HG03342 (cell line): ENCODE data around the gene IFNAR2.
A peak's percentile ranks its signal among the peaks of the same experiment; 100 is the strongest.
"Not testable (repeated sequence)": the region's sequence is repeated elsewhere in the genome, so short reads cannot be mapped to it uniquely, and the experiment has no call there.

Experiments used
- ATAC-seq: cut with Tn5 transposase; IDR thresholded peaks from one replicate; pipeline ENCODE4 v1.9.1; 2021; ENCODE audit warnings: mild to moderate bottlenecking, moderate library complexity; ENCODE audit not compliant: unreplicated experiment

Gene IFNAR2

GRCh38 chr21:33242846-33243245, 13.1 kb downstream of the IFNAR2 start:
- ATAC-seq = not testable (repeated sequence)

GRCh38 chr21:33244082-33244778, 14.5 kb downstream of the IFNAR2 start:
- ATAC-seq = no peak

GRCh38 chr21:33244779-33245105, 15.0 kb downstream of the IFNAR2 start:
- ATAC-seq = no peak

- no peak for ATAC-seq
Observed at GRCh38 chr21:33245289-33245918, 15.7 kb downstream of the IFNAR2 start.

- ATAC-seq = no peak
Observed at GRCh38 chr21:33246506-33246905, 16.8 kb downstream of the IFNAR2 start.

- no peak for ATAC-seq
Observed at GRCh38 chr21:33246963-33247362, 17.2 kb downstream of the IFNAR2 start.

- ATAC-seq = no peak
Observed at GRCh38 chr21:33247599-33247998, 17.9 kb downstream of the IFNAR2 start.

GRCh38 chr21:33249331-33250002, 19.7 kb downstream of the IFNAR2 start:
- no peak for ATAC-seq

GRCh38 chr21:33251119-33251518, 21.4 kb downstream of the IFNAR2 start:
- ATAC-seq = no peak

- not testable (repeated sequence) for ATAC-seq
Observed at GRCh38 chr21:33253382-33253781, 23.6 kb downstream of the IFNAR2 start.

GRCh38 chr21:33254766-33255165, 25.0 kb downstream of the IFNAR2 start:
- no peak for ATAC-seq

GRCh38 chr21:33255404-33255803, 25.7 kb downstream of the IFNAR2 start:
- ATAC-seq = no peak

GRCh38 chr21:33256019-33256418, 26.3 kb downstream of the IFNAR2 start:
- no peak for ATAC-seq

- ATAC-seq = no peak
Observed at GRCh38 chr21:33257094-33257803, 27.5 kb downstream of the IFNAR2 start.

GRCh38 chr21:33258475-33258874, 28.7 kb downstream of the IFNAR2 start:
- no peak for ATAC-seq

GRCh38 chr21:33259428-33259827, 29.7 kb downstream of the IFNAR2 start:
- no peak for ATAC-seq

- ATAC-seq = no peak
Observed at GRCh38 chr21:33259995-33260394, 30.3 kb downstream of the IFNAR2 start.

- no peak for ATAC-seq
Observed at GRCh38 chr21:33261635-33262034, 31.9 kb downstream of the IFNAR2 start.

GRCh38 chr21:33262921-33263320, 33.2 kb downstream of the IFNAR2 start:
- ATAC-seq = no peak

- no peak for ATAC-seq
Observed at GRCh38 chr21:33264561-33264960, 34.8 kb downstream of the IFNAR2 start.

- ATAC-seq = peak; percentile 34
Observed at GRCh38 chr21:33265664-33266049, 35.9 kb downstream of the IFNAR2 start.
